A375 (cell line): Measurements from ENCODE around the gene TOX2. TPM values are rescaled to one million over a fixed set of nuclear protein-coding genes. Genes with fewer than 3 reads are reported as not detected.

ENCODE experiments used
- small RNA-seq: library from RNA; depleted of rRNA; stranded (forward); fragments of <200 nt; gene quantifications from one replicate; pipeline ENCODE3, GENCODE V24; 2014
- total RNA-seq: library from RNA; depleted of rRNA; stranded (reverse); fragments of >200 nt; shearing (Covaris generic); gene quantifications from 2 replicates; pipeline ENCODE4 v1.2.3, GENCODE V29; 2014; rRNA removed

The TOX2 gene, protein sequence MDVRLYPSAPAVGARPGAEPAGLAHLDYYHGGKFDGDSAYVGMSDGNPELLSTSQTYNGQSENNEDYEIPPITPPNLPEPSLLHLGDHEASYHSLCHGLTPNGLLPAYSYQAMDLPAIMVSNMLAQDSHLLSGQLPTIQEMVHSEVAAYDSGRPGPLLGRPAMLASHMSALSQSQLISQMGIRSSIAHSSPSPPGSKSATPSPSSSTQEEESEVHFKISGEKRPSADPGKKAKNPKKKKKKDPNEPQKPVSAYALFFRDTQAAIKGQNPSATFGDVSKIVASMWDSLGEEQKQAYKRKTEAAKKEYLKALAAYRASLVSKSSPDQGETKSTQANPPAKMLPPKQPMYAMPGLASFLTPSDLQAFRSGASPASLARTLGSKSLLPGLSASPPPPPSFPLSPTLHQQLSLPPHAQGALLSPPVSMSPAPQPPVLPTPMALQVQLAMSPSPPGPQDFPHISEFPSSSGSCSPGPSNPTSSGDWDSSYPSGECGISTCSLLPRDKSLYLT
- 7.7 and 8.4 TPM in 2 replicates for total RNA-seq

GRCh38 chr20:43914311-43915210 lies at the start of gene TOX2:
TSS of gene TOX2 (plus strand) at chr20:43914852. CDS start at chr20:43914892, 40 bp downstream.

Small RNA genes within 50 kb of the gene (small RNA-seq; reads per million reads assigned to genes)
- gene RN7SL443P = not detected

Other genes with a start within 250 kb of the TOX2 start
- gene MYBL2, start 247.7 kb upstream of the TOX2 start, total RNA-seq = 53.2 and 62.7 TPM in 2 replicates
- not detected in 2 replicates for gene GTSF1L, start 187.8 kb upstream of the TOX2 start, total RNA-seq